IPS-18c (cell line): Measurements from ENCODE around the gene MUC6.

Experiments
- H3K4me3 ChIP-seq: 2 replicates; pipeline ENCODE4 v1.7.0; 2013; ENCODE audit warnings: low read depth, mild to moderate bottlenecking, low read length, moderate library complexity; ENCODE audit not compliant: insufficient read depth
- H3K9me3 ChIP-seq: one replicate; pipeline ENCODE4 v1.6.1; 2013; ENCODE audit warnings: mild to moderate bottlenecking, low read length, moderate library complexity; ENCODE audit not compliant: control insufficient read depth, insufficient read depth

MUC6 gene

DNA sequence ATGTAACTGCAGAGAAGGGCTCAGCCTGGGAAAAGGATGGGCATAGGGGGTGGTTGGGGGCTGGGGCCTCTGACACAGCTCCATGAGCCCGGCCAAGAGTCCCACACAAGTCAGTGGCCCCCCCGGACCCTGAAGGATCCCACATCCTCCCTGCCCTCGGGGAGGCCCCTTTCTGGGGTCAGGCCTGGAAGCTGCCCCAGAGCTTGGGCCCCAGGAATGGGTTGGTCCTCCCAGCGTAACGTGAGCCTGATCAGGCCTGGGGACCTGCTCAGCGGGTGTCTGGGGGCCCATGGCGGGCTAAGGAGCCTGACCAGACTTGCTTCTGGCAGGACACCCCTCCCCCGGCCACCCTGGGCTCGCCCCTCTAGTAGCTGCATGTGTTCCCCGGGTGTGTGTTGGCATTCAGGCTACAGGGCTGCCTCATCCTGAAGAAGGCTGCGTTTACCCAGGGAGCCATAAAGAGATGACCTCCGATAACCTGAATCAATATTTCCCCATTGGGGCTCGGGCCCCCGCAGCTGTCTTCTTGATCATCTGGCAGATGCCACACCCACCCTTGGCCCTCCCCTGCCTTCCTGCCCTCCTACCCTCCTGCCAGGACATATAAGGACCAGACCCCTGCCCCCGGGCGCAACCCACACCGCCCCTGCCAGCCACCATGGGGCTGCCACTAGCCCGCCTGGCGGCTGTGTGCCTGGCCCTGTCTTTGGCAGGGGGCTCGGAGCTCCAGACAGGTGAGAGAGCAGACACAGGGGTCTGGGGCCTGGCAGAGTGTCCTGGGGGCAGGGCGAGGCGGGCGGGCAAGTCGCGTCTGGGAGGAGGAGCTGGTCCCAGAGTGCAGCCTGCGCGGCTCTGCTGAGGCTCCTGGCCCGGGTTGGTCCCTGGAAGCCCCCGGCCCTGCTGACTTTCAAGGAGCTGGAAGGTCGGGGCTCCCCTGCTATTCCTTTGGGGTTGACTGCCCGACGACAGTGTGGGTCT is 38.0 kb upstream of the MUC6 start, which contains the start of gene MUC2:
Gene MUC2 (plus strand): TSS at position 631 of the 978 bp plus-strand sequence.
- no peak within 1 kb of the TSS for H3K4me3 ChIP-seq
- no peaks in the 10 kb centered on the region for H3K9me3 ChIP-seq

DNA sequence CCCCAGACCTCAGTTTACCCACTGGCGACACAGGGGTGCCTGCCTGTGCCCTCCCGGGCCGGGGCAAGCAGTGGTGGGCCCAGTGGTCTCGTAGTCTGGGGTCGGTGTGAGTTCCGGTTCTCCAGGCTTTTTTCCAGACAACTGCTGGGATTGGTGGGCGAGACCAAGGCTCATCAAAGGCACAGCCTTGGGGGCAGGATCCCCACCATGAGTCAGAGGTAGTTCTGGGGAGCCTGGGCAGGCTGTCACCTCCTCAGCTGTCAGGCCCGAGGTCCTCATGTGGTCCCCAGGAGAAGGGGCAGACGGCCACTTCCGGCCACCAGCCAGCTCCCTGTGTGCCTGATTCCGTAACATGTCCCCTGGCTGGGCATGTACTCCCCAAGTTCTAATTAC is 37.3 kb upstream of the MUC6 start:
- no peak overlapping the region for H3K4me3 ChIP-seq
- H3K9me3 ChIP-seq = no peaks in the 10 kb centered on the region

DNA sequence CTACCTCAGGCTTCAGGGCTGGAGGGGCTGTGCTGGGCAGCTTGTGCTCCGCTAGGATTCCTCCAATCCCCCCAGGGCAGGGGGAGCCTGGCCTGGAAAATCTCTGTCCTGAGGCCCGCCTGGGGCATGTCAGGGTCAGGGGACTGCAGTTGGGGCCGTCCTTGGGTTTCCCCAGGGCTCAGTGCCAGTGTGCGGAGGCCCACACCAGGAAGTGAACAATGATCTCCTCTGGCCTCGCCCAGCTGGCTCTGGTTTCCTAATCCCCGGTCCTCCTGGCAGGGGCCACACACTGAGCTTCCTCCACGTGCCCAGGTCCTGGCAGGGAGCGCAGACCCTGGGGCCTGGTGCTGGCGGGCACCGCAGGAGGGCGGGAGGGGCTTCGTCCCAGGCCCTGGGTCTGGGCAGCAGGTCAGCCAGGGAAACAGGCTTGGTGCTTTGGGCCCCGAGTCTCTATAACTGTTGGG is 36.8 kb upstream of the MUC6 start:
- Histone ChIP-seq H3K4me3 (no peak overlapping the region), H3K9me3 (no peaks in the 10 kb centered on the region)

DNA sequence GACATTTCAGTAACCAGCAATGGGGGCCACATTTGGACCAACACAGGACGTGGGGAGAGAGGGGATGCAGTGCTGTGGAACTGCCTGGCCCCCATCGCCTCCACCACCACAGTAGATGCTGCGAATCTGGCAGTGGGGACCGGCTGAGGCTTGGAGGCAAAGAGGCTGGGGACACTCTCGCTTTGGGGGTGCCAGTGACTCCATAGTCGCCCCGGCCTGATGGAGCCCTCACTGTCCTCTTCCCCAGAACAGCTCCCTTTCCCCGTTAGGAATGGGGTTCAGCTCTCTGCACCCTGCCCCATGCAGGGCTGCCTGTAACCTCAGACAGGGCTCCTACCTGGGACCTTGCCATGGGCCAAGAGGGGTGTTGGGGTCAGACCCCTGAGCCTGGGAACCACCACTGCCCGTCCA is 36.3 kb upstream of the MUC6 start:
- no peak overlapping the region for H3K4me3 ChIP-seq
- H3K9me3 ChIP-seq = no peaks in the 10 kb centered on the region

DNA sequence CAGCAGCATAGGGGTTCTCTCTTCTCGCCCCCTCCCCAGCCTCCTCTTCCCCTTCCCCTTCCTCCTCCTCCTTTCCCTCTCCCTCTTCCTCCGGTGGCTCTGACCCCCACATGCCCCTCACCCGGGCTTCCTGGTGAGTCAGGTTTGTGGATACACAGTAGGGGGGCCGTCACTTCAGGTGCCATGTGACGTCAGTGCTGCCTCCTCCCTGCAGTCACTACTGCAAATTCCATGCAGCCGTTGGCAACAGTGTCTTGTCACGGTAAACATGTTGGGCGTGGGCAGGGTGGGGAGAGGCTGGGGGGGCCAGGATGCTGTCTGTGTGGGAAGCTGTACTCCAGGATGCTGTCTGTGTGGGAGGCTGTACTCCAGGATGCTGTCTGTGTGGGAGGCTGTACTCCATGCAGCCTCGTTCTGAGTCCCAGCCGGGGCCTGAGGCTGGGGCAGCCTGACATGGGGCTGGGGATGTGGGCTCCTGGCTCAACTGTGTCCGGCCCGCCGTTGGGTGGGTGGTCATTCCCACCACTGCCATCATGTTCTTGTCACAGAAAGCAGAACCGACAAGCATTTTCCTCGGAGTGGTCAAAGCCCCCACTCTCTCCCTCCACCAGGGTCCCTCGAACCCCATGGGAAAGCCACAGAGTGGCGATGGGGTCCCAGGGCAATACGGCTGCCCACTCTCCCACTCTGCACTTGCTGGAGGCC is 35.8 kb upstream of the MUC6 start:
- no peak overlapping the region for H3K4me3 ChIP-seq
- no peaks in the 10 kb centered on the region for H3K9me3 ChIP-seq

DNA sequence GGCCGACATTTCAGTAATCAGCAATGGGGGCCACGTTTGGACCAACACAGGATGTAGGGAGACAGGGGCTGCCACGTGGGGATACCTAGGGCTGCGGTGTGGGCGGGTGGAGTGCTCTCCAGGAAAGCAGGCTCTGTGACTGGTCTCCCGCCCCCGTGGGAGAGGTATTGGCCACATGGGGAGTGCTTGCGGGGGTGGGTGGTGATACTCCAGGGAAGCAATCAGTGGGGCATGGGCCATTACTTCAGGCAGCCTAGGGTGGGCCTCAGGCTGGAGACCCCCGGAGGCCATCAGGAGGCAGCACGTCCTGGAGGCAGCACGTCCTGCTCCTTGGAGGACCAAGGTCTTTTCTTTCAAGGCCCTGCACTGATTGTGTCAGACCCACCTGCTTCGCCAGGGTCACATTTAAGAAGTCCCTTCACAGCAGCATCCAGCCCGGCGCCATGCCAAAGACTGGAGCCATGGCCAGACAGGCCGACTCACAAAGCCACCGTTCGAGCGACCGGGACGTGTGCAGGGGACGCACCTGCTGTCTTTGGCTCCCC is 35.1 kb upstream of the MUC6 start:
- Histone ChIP-seq H3K4me3 (no peak overlapping the region), H3K9me3 (no peaks in the 10 kb centered on the region)

DNA sequence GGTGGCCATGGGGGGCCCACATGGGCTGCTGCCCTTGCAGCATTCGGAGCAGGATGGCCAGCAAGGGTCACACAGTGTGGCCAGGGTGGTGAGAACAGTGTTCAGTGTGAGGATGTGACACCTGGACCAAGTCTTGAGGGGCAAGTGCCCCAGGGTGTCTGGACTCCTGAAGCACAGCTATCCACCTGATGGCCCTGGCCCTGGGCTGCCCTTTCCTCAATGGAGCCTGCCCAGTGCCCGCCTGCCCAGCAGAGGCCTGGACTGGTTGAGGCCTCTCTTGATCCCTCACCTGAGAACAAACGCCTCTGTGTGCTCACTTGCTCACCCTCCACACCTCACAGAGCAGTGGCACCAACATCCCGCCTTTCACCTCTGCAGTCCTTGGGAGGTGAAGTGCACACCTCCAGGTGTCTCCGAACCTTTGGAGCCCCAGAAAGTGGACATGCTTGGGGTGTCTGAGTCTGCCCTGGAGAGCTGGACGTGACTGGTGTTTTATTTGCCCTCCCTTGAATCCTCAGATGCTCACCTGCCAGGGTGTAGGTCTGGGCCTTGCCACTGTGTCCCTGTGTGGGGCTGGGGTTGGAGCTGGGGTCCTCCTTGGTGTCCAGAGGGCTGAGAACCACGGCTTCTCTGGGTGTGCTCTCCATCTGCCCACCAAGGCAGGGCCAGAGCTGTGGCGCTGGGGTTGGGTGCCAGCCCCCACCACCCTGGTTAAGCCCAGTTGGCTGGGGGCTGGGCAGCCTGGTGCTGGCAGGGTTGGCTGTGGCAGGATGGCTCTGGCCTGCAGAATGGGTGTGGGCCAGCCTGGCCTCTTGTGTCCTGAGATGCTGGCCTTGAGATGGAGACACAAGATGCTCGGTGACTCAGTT is 34.3 kb upstream of the MUC6 start:
- no peaks in the 10 kb centered on the region for H3K9me3 ChIP-seq
- no peak overlapping the region for H3K4me3 ChIP-seq

DNA sequence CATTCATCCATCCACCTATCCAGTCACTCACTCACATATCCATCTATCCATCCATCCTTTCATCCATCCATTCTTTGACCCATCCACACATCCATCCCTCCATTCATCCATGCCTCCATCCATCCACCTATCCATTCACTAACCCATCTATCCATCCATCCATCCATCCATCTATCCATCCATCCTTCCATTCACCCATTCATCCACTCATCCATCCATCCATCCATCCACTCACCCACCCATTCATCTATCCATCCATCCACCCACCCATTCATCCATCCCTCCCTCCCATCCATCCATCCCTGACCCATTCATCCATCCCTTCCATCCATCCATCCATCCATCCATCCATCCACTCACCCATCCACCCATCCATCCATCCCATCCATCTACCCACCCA is 33.2 kb upstream of the MUC6 start:
- Histone ChIP-seq H3K9me3 (no peaks in the 10 kb centered on the region), H3K4me3 (no peak overlapping the region)

DNA sequence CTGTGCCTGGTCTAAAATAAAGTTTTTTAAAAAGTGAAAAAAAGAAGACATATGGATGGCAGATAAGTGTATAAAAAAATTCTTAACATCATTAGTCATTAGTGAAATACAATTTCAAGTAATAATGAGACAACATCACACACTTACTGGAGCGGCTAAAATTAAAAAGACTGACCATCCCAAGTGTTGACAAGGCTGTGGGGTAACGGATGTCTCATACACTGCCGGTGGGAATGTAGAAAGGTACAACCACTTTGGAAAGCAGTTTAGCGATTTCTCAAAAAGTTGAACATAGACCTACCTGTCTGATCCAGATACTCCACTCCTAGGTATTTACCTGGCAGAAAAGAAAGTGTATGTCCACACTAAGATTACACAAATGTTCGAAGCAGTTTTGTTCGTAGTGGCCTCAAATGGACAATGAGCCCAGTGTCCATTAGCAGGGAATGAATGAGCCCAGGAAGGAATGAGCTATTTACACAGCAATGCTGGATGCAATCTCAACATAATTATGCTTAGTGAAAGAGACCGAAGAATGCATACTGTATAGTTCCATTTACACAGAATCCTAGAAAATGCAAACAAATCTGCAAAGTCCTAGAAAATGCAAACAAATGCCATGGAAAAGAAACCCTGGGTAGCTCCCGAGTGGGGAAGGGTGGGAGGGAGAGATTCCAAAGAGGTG is 31.4 kb upstream of the MUC6 start:
- no peak overlapping the region for H3K4me3 ChIP-seq

DNA sequence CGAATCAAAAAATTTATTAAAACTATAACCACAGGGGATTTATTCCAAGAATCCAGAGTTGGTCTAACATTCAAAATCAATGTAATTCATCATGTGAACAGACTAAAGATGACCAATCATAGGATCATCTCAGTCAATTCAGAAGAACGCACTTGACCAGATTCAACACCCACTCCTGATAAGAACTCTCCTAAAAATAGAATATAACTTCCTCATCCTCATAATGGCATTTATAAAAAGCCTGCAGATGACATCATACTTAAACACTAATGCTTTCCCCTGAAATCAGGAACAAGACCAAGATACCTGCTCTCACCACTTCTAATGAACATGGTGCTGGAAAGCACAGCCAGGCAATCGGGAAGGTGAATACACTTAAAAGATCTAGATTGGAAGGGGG is 27.6 kb upstream of the MUC6 start:
- no peak overlapping the region for H3K4me3 ChIP-seq

More for the DNA sequence above, 31.4 kb upstream of the MUC6 start:
- H3K9me3 ChIP-seq = no peaks in the 10 kb centered on the region

DNA sequence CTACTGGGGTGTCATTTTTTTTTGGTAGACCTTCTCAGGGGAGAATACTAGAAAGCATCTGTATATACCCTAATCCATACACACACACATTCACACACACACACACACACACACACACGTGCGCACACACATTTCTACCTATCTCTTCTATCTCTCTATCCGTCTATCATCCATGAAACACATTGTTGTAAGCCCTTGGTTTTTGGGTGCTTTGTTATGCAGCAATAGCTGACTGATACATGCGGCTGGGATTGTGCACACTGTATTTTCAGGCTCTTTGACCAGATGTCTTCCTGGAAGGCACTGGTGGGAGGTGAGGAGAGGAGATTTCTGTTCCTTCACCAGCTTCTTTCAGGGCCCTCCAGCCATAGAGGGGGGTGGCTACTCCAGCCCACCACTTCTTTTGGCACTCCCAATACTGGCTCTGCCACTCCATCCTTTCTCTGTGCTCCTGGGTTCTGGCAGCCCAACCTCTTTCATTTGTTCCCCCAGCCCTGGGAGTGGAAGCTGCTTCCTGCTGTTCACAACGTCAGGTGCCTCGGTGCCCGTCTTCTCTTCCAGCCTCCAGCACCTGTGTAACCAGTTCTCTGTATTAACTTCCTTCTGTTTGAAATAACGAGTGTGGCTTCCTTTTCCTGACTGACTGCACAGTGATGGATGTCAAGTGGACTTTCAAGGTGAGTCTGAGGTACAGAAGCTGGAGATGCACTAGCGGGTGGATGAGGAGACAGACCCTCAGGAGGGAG is 25.7 kb upstream of the MUC6 start:
- no peak overlapping the region for H3K4me3 ChIP-seq

More for the DNA sequence above, 27.6 kb upstream of the MUC6 start:
- H3K9me3 ChIP-seq = no peaks in the 10 kb centered on the region

DNA sequence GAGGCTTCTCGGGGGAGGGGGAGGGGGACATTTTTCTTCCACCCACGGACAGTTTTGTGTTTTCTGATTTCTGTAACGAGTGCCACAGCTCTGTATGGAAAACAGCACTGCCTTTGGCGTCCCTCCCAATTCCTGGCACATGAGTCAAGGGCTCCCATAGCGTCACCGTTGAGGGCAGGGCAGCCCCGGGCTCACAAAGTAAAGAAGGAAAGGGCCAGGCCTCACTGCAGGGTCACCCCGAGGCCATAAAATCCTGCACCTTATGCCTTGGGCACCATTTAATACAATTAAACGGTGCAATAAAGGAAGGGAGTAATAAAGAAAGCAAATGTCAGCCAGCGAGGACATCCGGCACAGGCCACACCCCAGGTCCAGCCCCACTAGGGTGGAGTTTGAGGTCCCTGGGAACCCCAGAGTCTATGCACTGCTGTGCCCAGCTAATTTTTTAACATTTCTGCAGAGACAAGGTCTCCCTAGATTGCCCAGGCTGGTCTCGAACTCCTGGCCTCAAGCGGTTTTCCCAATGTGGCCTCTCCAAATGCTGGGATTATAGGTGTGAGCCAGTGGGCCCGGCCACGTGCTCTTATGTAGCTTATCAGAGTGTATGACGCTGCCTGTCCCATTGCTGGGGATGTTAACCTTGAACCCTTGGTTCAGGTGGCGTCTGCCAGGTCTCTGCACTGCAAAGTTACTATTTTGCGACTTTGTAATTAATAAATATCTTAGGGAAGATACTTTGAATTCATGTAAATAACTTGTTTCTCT is 24.5 kb upstream of the MUC6 start:
- no peak overlapping the region for H3K4me3 ChIP-seq

More for the DNA sequence above, 25.7 kb upstream of the MUC6 start:
- H3K9me3 ChIP-seq = no peaks in the 10 kb centered on the region

DNA sequence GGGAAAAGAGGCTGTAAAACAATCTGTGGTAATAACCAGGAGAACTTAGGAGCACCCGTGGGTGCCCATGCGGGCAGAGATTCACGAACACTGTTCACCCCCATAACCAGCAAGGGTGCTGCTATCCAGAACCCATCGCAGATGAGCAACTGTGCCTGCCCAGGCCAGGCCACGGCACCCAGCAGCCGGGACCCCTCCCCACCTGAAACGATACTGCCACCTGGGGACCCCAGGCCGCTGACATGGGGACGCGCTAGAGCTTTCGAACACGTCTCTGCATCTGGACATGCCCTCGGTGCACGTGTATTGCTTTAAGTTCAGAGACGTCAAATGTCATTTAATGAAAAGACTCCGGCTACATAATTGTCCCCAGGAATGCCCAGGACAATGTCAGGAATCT is 23.9 kb upstream of the MUC6 start:
- Histone ChIP-seq H3K9me3 (no peaks in the 10 kb centered on the region), H3K4me3 (no peak overlapping the region)

More for the DNA sequence above, 24.5 kb upstream of the MUC6 start:
- H3K9me3 ChIP-seq = no peaks in the 10 kb centered on the region

DNA sequence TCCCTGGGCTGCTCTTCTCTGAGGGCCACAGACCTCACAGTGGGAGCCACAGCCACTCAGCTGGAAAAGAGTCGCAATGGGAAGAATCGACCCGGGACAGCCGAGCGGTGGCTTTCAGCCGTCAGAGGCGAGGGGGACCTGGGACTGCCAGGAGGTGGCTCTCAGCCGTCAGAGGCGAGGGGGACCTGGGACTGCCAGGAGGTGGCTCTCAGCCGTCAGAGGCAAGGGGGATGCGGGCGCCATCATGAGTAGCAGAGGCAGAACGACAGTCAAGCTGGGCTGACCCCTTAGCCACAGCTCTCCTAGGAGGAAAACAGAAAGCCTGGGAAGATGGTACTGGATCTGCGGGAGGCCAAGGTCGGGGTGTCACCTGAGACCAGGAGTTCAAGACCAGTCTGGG is 23.2 kb upstream of the MUC6 start:
- Histone ChIP-seq H3K9me3 (no peaks in the 10 kb centered on the region), H3K4me3 (no peak overlapping the region)

DNA sequence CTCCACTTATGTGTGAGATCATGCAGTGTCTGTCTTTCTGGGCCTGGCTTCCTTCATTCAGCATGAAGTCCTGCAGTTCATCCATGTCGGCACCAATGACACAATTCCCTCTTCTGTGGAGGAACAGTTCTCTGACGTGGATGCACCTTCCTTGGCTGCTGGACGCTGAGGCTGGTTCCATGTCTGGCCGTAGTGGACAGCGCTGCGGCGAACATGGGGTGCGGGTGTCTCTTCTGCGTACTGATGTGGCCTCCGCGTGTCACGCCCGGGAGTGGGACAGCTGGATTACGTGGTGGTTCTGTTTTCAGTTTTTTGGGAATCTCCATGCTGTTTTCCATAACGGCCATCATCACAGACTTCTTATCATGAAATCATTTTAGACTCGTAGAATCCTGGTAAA is 21.3 kb upstream of the MUC6 start:
- no peaks in the 10 kb centered on the region for H3K9me3 ChIP-seq
- H3K4me3 ChIP-seq = no peak overlapping the region
